Frontal cortex (tissue), 4 donors: ENCODE data around the gene PCDH15. TPM values are rescaled to one million over a fixed set of nuclear protein-coding genes. Genes with fewer than 3 reads are reported as not detected.
"Not testable (repeated sequence)": the region's sequence is repeated elsewhere in the genome, so short reads cannot be mapped to it uniquely, and the experiment has no call there.

Source experiments
- DNase-seq, 2 donors: peaks; one replicate each; pipeline ENCODE4 v3.0.0; 2012; ENCODE audit warnings: low spot score in 2 of 2
- FAIRE-seq: peaks from 2 replicates; lab custom pipeline; 2012; peaks lifted over from hg19 to GRCh38; lab: Jason Lieb, UNC
- total RNA-seq: library from RNA; depleted of rRNA; stranded (reverse); fragments of >200 nt; gene quantifications from one replicate; pipeline ENCODE4 v1.2.3, GENCODE V29; 2014
- donor health status: control.
- donor health status: control.
- donor health status: control.

Gene PCDH15
- total RNA-seq, 1 donor from 2014 or later, result 6.1 TPM

- no peak for DNase-seq
- no peak for FAIRE-seq
Observed at GRCh38 chr10:54587971-54588370, 213.1 kb downstream of the PCDH15 start.

DNA sequence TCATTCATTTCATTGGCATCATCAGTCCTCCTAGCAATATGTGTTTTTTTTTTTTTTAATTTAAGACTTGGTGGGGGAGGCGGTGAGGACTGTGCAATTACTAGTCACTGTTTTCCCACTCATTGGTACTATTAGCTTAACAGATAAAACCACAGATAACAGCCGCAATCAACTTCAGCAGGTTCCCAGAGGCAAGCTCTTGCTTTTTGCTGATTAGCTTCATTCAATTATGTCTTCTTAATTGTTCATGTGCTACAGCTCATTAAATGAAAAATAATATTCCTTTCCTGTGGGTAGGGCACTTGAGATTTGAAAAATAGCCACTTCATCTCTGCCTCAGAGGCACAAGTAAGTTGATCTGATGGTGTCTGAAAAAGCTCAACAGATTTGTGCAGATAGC, 215.5 kb downstream of the PCDH15 start:
- DNase-seq, result no peak
- FAIRE-seq, result no peak

DNA sequence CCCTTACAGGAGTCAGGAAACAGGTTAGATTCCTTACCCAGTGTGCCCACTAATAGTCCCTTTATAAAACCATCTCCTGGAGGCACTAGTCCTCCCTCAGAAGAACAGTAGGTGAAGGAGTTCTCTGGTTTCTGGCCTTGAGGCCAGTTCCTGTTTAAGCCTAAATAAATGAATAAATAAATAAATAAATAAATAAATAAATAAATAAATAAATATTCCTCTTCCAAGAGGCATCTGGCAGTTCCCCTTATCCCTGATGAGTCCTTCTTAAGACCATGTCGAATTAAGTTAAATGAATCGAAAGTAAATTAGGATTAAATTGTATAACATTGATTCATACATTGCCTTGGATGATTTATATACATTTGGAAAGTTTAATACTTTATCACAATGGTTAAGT, 223.3 kb downstream of the PCDH15 start:
- no peak for DNase-seq
- FAIRE-seq, result no peak

DNA sequence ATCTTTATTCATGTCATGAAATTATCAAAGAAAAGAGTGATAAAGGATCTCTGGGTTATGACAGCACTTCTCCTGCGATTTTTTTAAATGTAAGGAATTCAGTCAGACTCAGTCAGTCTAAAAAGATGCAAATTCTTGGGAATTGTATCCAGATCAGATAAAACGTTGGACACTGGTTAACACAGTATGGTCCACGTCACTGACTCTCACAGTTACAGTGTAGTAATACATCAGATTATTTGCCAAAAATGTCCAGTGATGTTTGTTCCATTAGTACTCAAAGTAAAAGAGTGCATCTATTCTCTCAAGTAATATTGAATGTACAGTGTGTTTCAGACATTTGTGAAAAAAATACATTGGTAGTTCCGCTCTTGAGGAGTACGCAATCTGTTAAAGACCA, 224.5 kb downstream of the PCDH15 start:
- DNase-seq (no peak), FAIRE-seq (no peak)

GRCh38 chr10:54559498-54559897, 241.5 kb downstream of the PCDH15 start:
- FAIRE-seq (no peak), DNase-seq (no peak)

DNA sequence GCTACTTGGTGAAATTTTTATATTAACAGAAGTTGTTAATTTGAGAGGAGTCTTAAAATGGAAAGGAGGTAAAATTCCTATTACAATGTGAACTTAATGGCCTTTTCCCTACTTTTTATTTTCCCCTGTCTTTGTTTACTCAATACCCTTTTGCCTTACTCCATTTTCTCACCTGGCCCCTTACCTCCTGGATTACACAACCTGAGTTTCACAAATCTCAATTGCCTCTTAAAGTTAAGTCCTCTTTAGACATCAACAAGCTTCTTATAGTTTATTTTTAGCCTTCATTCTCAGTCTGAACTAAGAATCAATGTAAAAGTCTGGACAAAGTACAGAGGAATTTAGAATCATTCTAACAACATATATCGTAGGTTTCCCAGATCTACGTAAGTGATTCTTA, 247.0 kb downstream of the PCDH15 start:
- no peak for FAIRE-seq
- DNase-seq, result no peak

DNA sequence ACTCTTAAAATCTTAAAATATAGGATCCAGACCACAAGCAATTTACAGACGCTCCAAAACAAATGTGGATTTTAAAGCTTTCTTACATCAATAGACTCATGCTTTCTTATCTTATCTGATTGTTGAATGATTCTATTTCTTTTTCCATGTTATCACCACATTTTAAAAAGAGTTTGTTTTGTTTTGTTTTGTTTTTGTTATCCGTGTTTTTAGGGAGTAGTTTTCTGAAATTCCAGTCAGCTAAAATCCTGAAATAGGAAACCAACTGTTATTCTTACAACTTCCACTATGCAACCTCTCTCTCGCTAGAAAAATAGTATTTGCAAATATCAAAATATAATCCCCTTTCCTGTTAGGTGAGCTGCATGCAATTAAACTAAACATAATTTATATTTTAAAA, 251.0 kb downstream of the PCDH15 start:
- DNase-seq (no peak), FAIRE-seq (no peak)

DNA sequence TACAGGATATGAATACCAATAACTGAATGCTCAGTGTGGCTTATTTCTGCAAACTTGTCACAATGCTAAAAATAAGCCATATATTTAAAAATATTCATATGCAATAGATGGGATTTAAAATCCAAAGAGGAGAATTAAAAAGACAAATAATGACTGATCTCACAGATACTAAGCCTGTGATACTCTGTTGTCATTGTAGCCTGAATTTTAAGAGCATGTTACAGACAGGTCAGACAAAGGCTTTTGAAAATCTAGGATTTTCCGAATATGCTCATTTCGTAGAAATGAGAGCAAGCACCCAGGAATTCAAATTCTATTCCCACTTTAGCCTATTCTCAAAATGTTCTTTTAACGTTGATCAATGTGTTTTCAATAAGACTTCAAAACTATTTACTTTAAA, 269.7 kb downstream of the PCDH15 start:
- no peak for DNase-seq
- no peak for FAIRE-seq

- no peak for DNase-seq
- no peak for FAIRE-seq
Observed at GRCh38 chr10:54530299-54530698, 270.7 kb downstream of the PCDH15 start.

DNA sequence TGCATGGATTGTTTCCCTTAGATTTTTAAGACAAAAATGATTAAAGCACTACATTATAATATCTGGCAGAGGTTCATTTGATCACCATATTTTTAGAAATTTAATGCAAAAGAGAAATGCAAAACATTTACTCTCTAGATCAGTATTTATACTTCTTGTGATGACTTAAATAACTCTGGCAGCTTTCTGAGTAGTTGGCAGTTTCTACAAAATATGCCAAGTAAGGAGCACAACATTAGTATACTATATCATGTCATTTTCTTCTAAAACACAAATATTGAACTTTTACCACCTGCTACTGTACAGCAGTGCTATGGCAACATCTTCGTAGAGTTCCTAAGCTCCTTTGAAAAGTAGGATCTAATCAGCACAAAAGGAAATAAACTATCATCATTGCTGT, 275.2 kb downstream of the PCDH15 start:
- FAIRE-seq, result no peak
- no peak for DNase-seq

- DNase-seq, FAIRE-seq: not testable (repeated sequence)
Observed at GRCh38 chr10:54515244-54515643, 285.8 kb downstream of the PCDH15 start.

GRCh38 chr10:54503863-54504262, 297.2 kb downstream of the PCDH15 start:
- FAIRE-seq (no peak), DNase-seq (no peak)

GRCh38 chr10:54501929-54502328, 299.1 kb downstream of the PCDH15 start:
- FAIRE-seq (no peak), DNase-seq (no peak)

DNA sequence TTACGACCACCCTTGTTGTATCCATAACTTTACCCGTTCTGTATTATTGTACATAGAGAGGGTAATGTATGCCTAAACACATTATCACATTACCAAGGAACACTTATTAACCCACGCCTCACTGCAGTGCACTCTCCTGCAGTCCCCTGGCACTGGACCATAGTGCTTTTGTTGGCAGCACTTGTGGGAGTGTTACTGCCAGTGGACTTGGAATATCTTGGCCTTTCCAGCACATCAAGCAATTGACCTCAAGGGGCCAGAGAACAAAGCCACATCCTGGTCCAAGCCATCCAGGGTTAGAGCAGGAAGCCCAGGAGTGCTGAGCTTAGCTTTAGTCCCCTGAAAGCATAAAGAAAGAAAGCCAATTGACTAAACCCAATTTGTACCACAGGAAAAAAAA, 304.2 kb downstream of the PCDH15 start:
- FAIRE-seq (no peak), DNase-seq (no peak)

DNA sequence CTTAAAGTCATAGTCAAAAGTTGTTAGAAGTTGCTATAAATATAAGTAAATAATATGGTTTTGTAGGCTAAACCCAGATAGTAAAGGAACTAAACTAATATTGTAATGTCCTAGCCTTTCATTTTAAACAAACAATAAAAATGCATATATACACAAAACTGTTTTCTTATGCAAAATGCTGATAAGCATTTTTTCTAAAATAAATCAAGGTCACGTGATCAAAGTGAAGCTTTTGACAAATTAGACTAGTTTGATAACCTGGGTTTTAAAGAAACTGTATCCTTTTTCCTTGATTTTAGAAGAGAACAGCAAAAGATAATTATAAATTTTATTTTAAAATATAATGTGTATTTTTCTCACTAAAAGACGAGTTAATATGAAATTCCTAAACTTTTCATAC, 313.3 kb downstream of the PCDH15 start:
- FAIRE-seq (no peak), DNase-seq (no peak)

- DNase-seq, result no peak
- no peak for FAIRE-seq
Observed at GRCh38 chr10:54485971-54486370, 315.1 kb downstream of the PCDH15 start.

- FAIRE-seq, result no peak
Observed at GRCh38 chr10:54484186-54484585, 316.8 kb downstream of the PCDH15 start.

DNA sequence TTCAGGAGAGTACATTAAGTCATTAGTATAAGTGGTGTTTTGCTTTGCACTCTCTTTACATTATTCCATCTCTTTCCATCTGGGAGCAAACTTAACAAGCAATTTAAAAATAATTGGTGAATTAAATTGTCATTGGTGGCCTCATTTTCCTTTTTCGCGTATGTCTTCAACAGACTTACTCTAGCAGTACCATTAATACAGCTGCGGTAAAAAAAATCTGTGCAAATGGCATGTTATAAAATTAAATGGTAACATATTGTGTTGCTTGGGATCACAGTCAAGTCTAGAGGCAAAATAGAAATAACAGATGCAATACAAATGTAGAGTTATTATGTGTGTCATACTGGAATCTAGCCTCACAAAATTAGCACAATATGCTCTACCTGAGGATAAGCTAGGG, 322.4 kb downstream of the PCDH15 start:
- FAIRE-seq (no peak), DNase-seq (no peak)

More at GRCh38 chr10:54484186-54484585, 316.8 kb downstream of the PCDH15 start:
- DNase-seq, result no peak

- DNase-seq (no peak), FAIRE-seq (no peak)
Observed at GRCh38 chr10:54477738-54478137, 323.3 kb downstream of the PCDH15 start.

DNA sequence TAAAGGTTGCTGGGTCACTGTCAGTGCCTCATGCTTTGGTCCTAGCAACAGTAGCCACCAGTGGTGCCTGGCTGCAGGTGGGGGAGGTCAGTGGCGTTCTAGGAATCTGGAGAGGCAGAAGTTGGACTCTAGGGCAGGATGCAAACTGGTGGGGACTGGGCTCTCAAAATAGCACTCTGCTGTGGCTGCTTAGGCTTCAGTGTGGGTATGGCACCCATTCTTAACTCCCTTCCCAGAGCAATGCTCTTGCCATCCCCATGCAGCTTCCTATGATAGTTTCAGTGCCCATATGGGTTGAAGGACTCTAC, 330.8 kb downstream of the PCDH15 start:
- FAIRE-seq, result no peak
- DNase-seq, result no peak

- no peak for FAIRE-seq
- no peak for DNase-seq
Observed at GRCh38 chr10:54469587-54470323, 331.3 kb downstream of the PCDH15 start.

GRCh38 chr10:54454271-54454670, 346.8 kb downstream of the PCDH15 start:
- no peak for FAIRE-seq

More at GRCh38 chr10:54454271-54454670, 346.8 kb downstream of the PCDH15 start:
- no peak for DNase-seq
